ENCODE data around the gene CPA3.
A peak's percentile ranks its signal among the peaks of the same experiment; 100 is the strongest.

The CPA3 gene

GRCh38 chr3:148883163-148883562 lies 18.1 kb downstream of the CPA3 start:
- no peak overlapping the region for H3K4me3 ChIP-seq (ENCODE audit: control insufficient read depth, low read depth, low read length)
- TF ChIP-seq CTCF (IDR thresholded peaks at IDR 0.05; ENCODE audit: control insufficient read depth, insufficient read depth, low read depth, low read length, missing control alignments), result no peak
- no peak for DNase-seq (ENCODE audit: low read depth)

GRCh38 chr3:148884261-148884660 lies 19.2 kb downstream of the CPA3 start:
- DNase-seq (ENCODE audit: low read depth), result no peak
- no peak for TF ChIP-seq CTCF (IDR thresholded peaks at IDR 0.05; ENCODE audit: control insufficient read depth, insufficient read depth, low read depth, low read length, missing control alignments)
- no peak overlapping the region for H3K4me3 ChIP-seq (ENCODE audit: control insufficient read depth, low read depth, low read length)

GRCh38 chr3:148889828-148890227 lies 24.7 kb downstream of the CPA3 start:
- H3K4me3 ChIP-seq (ENCODE audit: control insufficient read depth, low read depth, low read length), result no peak overlapping the region
- TF ChIP-seq CTCF (IDR thresholded peaks at IDR 0.05; ENCODE audit: control insufficient read depth, insufficient read depth, low read depth, low read length, missing control alignments), result no peak
- no peak for DNase-seq (ENCODE audit: low read depth)

- no peak for TF ChIP-seq CTCF (IDR thresholded peaks at IDR 0.05; ENCODE audit: control insufficient read depth, insufficient read depth, low read depth, low read length, missing control alignments)
- H3K4me3 ChIP-seq (ENCODE audit: control insufficient read depth, low read depth, low read length), result no peak overlapping the region
- DNase-seq (ENCODE audit: low read depth), result no peak
Observed at GRCh38 chr3:148896062-148896461, 31.0 kb downstream of the CPA3 start.

GRCh38 chr3:148901987-148902791 lies 37.1 kb downstream of the CPA3 start:
- no peak for TF ChIP-seq CTCF (IDR thresholded peaks at IDR 0.05; ENCODE audit: control insufficient read depth, insufficient read depth, low read depth, low read length, missing control alignments)
- peak; percentile 46 for DNase-seq (ENCODE audit: low read depth)
- H3K4me3 ChIP-seq (ENCODE audit: control insufficient read depth, low read depth, low read length), result no peak overlapping the region

- no peak for TF ChIP-seq CTCF (IDR thresholded peaks at IDR 0.05; ENCODE audit: control insufficient read depth, insufficient read depth, low read depth, low read length, missing control alignments)
- H3K4me3 ChIP-seq (ENCODE audit: control insufficient read depth, low read depth, low read length), result no peak overlapping the region
- DNase-seq (ENCODE audit: low read depth), result no peak
Observed at GRCh38 chr3:148903022-148903442, 37.9 kb downstream of the CPA3 start.
